Keratinocyte (primary cell): Measurements from ENCODE around the gene RTP5. TPM values are rescaled to one million over a fixed set of nuclear protein-coding genes. Genes with fewer than 3 reads are reported as not detected.

Experiments
- DNase-seq: peaks from one replicate; pipeline ENCODE4 v3.0.0-alpha.2; 2011; ENCODE audit warnings: low read depth, missing footprints, low spot score
- FAIRE-seq: peaks from 2 replicates; lab custom pipeline; 2011; peaks lifted over from hg19 to GRCh38; lab: Jason Lieb, UNC
- H2AFZ ChIP-seq: 2 replicates; pipeline ENCODE4 v1.6.0; 2012; ENCODE audit warnings: low read length, control low read depth, inconsistent platforms; ENCODE audit not compliant: control insufficient read depth
- H3K27ac ChIP-seq: 2 replicates; pipeline ENCODE4 v1.5.1; 2011; ENCODE audit warnings: low read length; ENCODE audit not compliant: control insufficient read depth, insufficient read depth
- H3K27me3 ChIP-seq: 3 replicates; pipeline ENCODE4 v1.6.0; 2011; ENCODE audit warnings: low read length; ENCODE audit not compliant: control insufficient read depth, insufficient read depth; ENCODE audit errors: extremely low read depth
- H3K36me3 ChIP-seq, 2 experiments: 2 replicates in 1 of 2; 3 replicates in 1 of 2; pipeline ENCODE4 v1.5.1; 2011; ENCODE audit warnings: low read length in 2 of 2, mild to moderate bottlenecking in 1 of 2; ENCODE audit not compliant: control insufficient read depth in 2 of 2, insufficient read depth in 2 of 2; ENCODE audit errors: extremely low read depth in 1 of 2
- H3K4me1 ChIP-seq: 3 replicates; pipeline ENCODE4 v1.5.1; 2011; ENCODE audit warnings: low read length; ENCODE audit not compliant: control insufficient read depth, insufficient read depth; ENCODE audit errors: extremely low read depth
- H3K4me2 ChIP-seq: 3 replicates; pipeline ENCODE4 v1.6.0; 2011; ENCODE audit warnings: low read depth, low read length; ENCODE audit not compliant: control insufficient read depth, insufficient read depth; ENCODE audit errors: extremely low read depth
- H3K4me3 ChIP-seq, 3 experiments: fragments of 200-600 bp in 1 of 3; sonication (generic) in 1 of 3; 2 replicates in 2 of 3; 3 replicates in 1 of 3; pipeline ENCODE4 v1.5.1; 2011 to 2016; ENCODE audit warnings: low read length in 3 of 3, mild to moderate bottlenecking in 3 of 3, control low read depth in 2 of 3, inconsistent platforms in 1 of 3, low read depth in 1 of 3, mixed read lengths in 1 of 3, mixed run types in 1 of 3, moderate library complexity in 1 of 3; ENCODE audit not compliant: control insufficient read depth in 2 of 3, insufficient read depth in 2 of 3; ENCODE audit errors: extremely low read depth in 1 of 3
- H3K79me2 ChIP-seq: 2 replicates; pipeline ENCODE4 v1.6.0; 2012; ENCODE audit warnings: low read length; ENCODE audit not compliant: control insufficient read depth, insufficient read depth
- H3K9ac ChIP-seq: 3 replicates; pipeline ENCODE4 v1.6.0; 2011; ENCODE audit warnings: low read length; ENCODE audit not compliant: control insufficient read depth, insufficient read depth; ENCODE audit errors: extremely low read depth
- H3K9me1 ChIP-seq: 3 replicates; pipeline ENCODE4 v1.6.0; 2011; ENCODE audit warnings: low read length; ENCODE audit not compliant: control insufficient read depth, insufficient read depth; ENCODE audit errors: extremely low read depth
- H3K9me3 ChIP-seq: 2 replicates; pipeline ENCODE4 v1.5.1; 2012; ENCODE audit warnings: low read depth, low read length; ENCODE audit not compliant: control insufficient read depth
- H4K20me1 ChIP-seq: 3 replicates; pipeline ENCODE4 v1.6.0; 2011; ENCODE audit warnings: low read length; ENCODE audit not compliant: control insufficient read depth, insufficient read depth; ENCODE audit errors: extremely low read depth
- EZH2 ChIP-seq: IDR thresholded peaks from one replicate; pipeline ENCODE4 v1.6.1; 2012; ENCODE audit warnings: inconsistent platforms, mild to moderate bottlenecking, low read length, moderate library complexity
- dilution Hi-C: fragments of 300-500 bp; cut with MboI; formaldehyde crosslinking; loops from one replicate; pipeline ENCODE4 v1.7.0; 2020; ENCODE audit warnings: low sequenced_read_pairs; ENCODE audit not compliant: extremely low pct_ligation_motif_present
- polyA plus RNA-seq, 5 experiments: library from polyadenylated mRNA; depleted of rRNA in 3 of 5; stranded (reverse) in 3 of 5; stranded (forward) in 1 of 5; unstranded in 1 of 5; fragments of >200 nt; gene quantifications; 1 replicate in 1 of 5; 2 replicates in 3 of 5; 3 replicates in 1 of 5; pipeline versions ENCODE4 v1.2.1 to v1.2.3, GENCODE V29; 2011 to 2012; ENCODE audit warnings: missing spikeins in 2 of 5, low read depth in 1 of 5, low replicate concordance in 1 of 5
- TF ChIP-seq, protein P1 (sequence below), 3 experiments: IDR thresholded peaks in 1 of 3; conservative IDR thresholded peaks in 1 of 3; optimal IDR thresholded peaks in 1 of 3; 2 replicates in 2 of 3; 3 replicates in 1 of 3; pipeline versions ENCODE3 to v1.5.1; 2011; ENCODE audit warnings: low read length in 3 of 3, mild to moderate bottlenecking in 3 of 3, moderate library complexity in 2 of 3, control low read depth in 1 of 3, inconsistent platforms in 1 of 3; ENCODE audit not compliant: insufficient read depth in 2 of 3; ENCODE audit errors: extremely low read depth in 1 of 3

Gene RTP5
- polyA plus RNA-seq, 1 donor (not counting 4 experiments of a cell fraction or from before 2014, with no cell fraction given), result not detected

DNA sequence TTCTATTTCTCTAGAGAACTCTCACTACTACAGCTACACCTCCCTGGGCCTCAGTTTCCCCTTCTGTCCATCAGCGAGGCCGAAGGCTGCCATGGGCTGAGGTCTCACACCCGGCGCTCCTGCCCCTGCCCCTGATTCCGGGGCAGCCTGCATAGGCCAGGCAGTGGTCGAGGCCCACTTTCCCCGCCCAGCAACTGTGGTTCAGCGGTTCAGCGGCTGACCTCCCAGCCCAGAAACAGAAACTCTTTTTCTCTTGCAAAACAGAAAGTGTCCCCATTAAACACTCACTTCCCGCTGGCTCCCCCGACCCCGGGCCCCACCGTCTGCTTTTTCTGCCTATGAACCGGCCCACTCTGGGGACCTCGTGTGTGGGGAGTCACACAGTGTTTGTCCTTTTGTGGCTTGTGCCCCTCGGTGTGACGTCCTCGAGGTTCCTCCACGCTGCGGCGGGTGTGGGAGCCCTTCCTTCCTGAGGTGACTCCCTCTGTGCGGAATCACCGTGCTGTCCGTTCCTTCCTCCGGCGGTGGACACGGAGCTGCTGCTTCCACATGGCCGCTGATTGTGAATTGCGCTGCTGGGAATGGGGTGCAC, 26.8 kb upstream of the RTP5 start:
- dilution Hi-C loops, result no loop called here
- TF ChIP-seq, protein P1, sequence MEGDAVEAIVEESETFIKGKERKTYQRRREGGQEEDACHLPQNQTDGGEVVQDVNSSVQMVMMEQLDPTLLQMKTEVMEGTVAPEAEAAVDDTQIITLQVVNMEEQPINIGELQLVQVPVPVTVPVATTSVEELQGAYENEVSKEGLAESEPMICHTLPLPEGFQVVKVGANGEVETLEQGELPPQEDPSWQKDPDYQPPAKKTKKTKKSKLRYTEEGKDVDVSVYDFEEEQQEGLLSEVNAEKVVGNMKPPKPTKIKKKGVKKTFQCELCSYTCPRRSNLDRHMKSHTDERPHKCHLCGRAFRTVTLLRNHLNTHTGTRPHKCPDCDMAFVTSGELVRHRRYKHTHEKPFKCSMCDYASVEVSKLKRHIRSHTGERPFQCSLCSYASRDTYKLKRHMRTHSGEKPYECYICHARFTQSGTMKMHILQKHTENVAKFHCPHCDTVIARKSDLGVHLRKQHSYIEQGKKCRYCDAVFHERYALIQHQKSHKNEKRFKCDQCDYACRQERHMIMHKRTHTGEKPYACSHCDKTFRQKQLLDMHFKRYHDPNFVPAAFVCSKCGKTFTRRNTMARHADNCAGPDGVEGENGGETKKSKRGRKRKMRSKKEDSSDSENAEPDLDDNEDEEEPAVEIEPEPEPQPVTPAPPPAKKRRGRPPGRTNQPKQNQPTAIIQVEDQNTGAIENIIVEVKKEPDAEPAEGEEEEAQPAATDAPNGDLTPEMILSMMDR (optimal IDR thresholded peaks at IDR 0.05 in 1 of 3, IDR thresholded peaks at IDR 0.05 in 1 of 3, conservative IDR thresholded peaks at IDR 0.05 in 1 of 3; ENCODE audit: extremely low read depth in 1 of 3, insufficient read depth in 2 of 3, low read length in 3 of 3), result no peak
- no peak for TF ChIP-seq EZH2
- no peak overlapping the region for H3K27ac ChIP-seq
- H3K9me1 ChIP-seq, result no peaks in the 10 kb centered on the region
- H3K9me3 ChIP-seq, result no peaks in the 10 kb centered on the region
- peaks cover 32% of the 10 kb centered on the region for H3K27me3 ChIP-seq
- DNase-seq, result no peak
- H3K79me2 ChIP-seq, result no peaks in the 10 kb centered on the region
- no peaks in the 10 kb centered on the region for H3K36me3 ChIP-seq
- no peak for FAIRE-seq
- no peak overlapping the region for H3K4me2 ChIP-seq
- H3K4me1 ChIP-seq, result no peaks in the 10 kb centered on the region
- H4K20me1 ChIP-seq, result peaks cover 3% of the 10 kb centered on the region
- H2AFZ ChIP-seq, result no peak overlapping the region
- H3K4me3 ChIP-seq, result no peak overlapping the region
- no peak overlapping the region for H3K9ac ChIP-seq

DNA sequence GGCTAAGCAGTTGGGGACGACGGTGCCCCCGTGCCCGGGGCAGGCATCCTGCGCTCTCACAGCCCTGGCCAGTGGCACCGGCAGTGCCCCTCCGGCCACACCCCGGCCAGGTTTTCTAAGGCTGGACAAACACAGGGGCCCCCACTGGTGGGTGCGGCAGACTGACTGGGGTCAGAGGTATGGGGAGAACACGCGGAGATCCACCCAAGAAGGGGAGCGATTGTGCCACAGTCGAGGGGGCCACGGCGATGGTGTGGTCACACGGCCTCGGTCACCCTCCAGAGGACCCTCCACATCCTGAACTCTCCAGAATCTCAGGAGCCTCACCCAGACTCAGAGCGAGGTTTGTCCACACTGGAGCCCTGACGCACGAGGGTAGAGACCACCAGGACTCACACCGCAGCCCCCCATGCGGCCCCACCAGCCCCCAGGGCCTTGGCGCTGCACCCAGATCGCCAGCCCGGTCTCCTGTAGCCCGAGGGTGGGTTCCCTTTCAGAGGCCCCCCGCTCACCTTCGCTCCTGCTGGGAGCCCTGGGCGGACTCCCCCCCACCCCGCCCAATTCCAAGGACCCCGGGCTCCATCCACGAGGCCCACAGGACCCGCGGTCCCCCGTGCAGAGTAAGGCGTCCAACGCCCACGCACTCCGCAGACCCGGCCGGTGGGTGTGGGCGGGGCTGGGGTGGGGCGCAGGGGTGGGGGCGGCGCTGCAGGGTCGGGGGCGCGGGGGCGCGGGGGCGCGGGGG, 26.0 kb upstream of the RTP5 start:
- H3K27ac ChIP-seq, result no peak overlapping the region
- H3K27me3 ChIP-seq, result peaks cover 32% of the 10 kb centered on the region
- no peaks in the 10 kb centered on the region for H3K9me3 ChIP-seq
- FAIRE-seq (no peak), DNase-seq (no peak)
- H3K79me2 ChIP-seq, result no peaks in the 10 kb centered on the region
- no peaks in the 10 kb centered on the region for H3K9me1 ChIP-seq
- H2AFZ ChIP-seq, result no peak overlapping the region
- no peaks in the 10 kb centered on the region for H3K4me1 ChIP-seq
- dilution Hi-C loops, result no loop called here
- no peak overlapping the region for H3K4me3 ChIP-seq
- no peak overlapping the region for H3K4me2 ChIP-seq
- no peaks in the 10 kb centered on the region for H3K36me3 ChIP-seq
- TF ChIP-seq EZH2, result no peak
- TF ChIP-seq, protein P1 (optimal IDR thresholded peaks at IDR 0.05 in 1 of 3, IDR thresholded peaks at IDR 0.05 in 1 of 3, conservative IDR thresholded peaks at IDR 0.05 in 1 of 3; ENCODE audit: extremely low read depth in 1 of 3, insufficient read depth in 2 of 3, low read length in 3 of 3), result no peak
- H4K20me1 ChIP-seq, result peaks cover 3% of the 10 kb centered on the region
- no peak overlapping the region for H3K9ac ChIP-seq
